ENCODE data around the gene ACSM5.
"Not testable (repeated sequence)": the region's sequence is repeated elsewhere in the genome, so short reads cannot be mapped to it uniquely, and the experiment has no call there.

ACSM5 gene

GRCh38 chr16:20399185-20399584, 10.1 kb upstream of the ACSM5 start:
- DNase-seq = no peak

- DNase-seq = no peak
These were observed 8.3 kb upstream of the ACSM5 start for GRCh38 chr16:20401066-20401465.

- no peak for DNase-seq
These were observed 7.8 kb upstream of the ACSM5 start for GRCh38 chr16:20401475-20402016.

- DNase-seq = no peak
These were observed 6.7 kb upstream of the ACSM5 start for GRCh38 chr16:20402651-20403050.

GRCh38 chr16:20404637-20405036, 4.7 kb upstream of the ACSM5 start, which contains the start of gene PDILT:
Gene PDILT, minus strand, starts transcription at chr16:20404737. Its CDS starts 5,437 bp downstream, at chr16:20399300.
- DNase-seq = no peak

GRCh38 chr16:20410121-20410723, 888 bp downstream of the ACSM5 start:
- DNase-seq = no peak

- DNase-seq = no peak
These were observed 1.7 kb downstream of the ACSM5 start for GRCh38 chr16:20411055-20411454.

GRCh38 chr16:20415541-20415940, 6.2 kb downstream of the ACSM5 start:
- no peak for DNase-seq

- not testable (repeated sequence) for DNase-seq
These were observed 9.8 kb downstream of the ACSM5 start for GRCh38 chr16:20419093-20419492.

GRCh38 chr16:20421748-20422147, 12.4 kb downstream of the ACSM5 start:
- DNase-seq = not testable (repeated sequence)

- not testable (repeated sequence) for DNase-seq
These were observed 14.4 kb downstream of the ACSM5 start for GRCh38 chr16:20423772-20424128.

- DNase-seq = no peak
These were observed 15.0 kb downstream of the ACSM5 start for GRCh38 chr16:20424129-20424866.

GRCh38 chr16:20427401-20427797, 18.1 kb downstream of the ACSM5 start:
- DNase-seq = not testable (repeated sequence)

GRCh38 chr16:20429499-20429898, 20.2 kb downstream of the ACSM5 start:
- DNase-seq = not testable (repeated sequence)

- DNase-seq = not testable (repeated sequence)
These were observed 21.1 kb downstream of the ACSM5 start for GRCh38 chr16:20430480-20430879.

- no peak for DNase-seq
These were observed 21.6 kb downstream of the ACSM5 start for GRCh38 chr16:20430948-20431347.

- not testable (repeated sequence) for DNase-seq
These were observed 29.6 kb downstream of the ACSM5 start for GRCh38 chr16:20438950-20439349.

- not testable (repeated sequence) for DNase-seq
These were observed 30.5 kb downstream of the ACSM5 start for GRCh38 chr16:20439820-20440231.

GRCh38 chr16:20440731-20441130, 31.4 kb downstream of the ACSM5 start:
- DNase-seq = not testable (repeated sequence)

- no peak for DNase-seq
These were observed 31.9 kb downstream of the ACSM5 start for GRCh38 chr16:20441191-20441590.

- not testable (repeated sequence) for DNase-seq
These were observed 32.5 kb downstream of the ACSM5 start for GRCh38 chr16:20441859-20442258.

GRCh38 chr16:20446652-20447393, 37.5 kb downstream of the ACSM5 start:
- not testable (repeated sequence) for DNase-seq

- not testable (repeated sequence) for DNase-seq
These were observed 42.0 kb downstream of the ACSM5 start, which contains the start of gene ACSM2A for GRCh38 chr16:20451364-20451763. Gene ACSM2A, plus strand, starts transcription at chr16:20451521. Its CDS starts 8,594 bp downstream, at chr16:20460115.
